Measurements from ENCODE around the gene ADARB2.

Gene ADARB2

GRCh38 chr10:1613511-1613910 lies 123.8 kb downstream of the ADARB2 start:
- H3K9ac ChIP-seq, result no peak overlapping the region
- H3K4me3 ChIP-seq, result no peak overlapping the region
- peaks cover 35% of the 10 kb centered on the region for H3K4me1 ChIP-seq
- H3K27ac ChIP-seq, result no peak overlapping the region
- H3K4me2 ChIP-seq, result peak overlapping the region; percentile 25
- no peaks in the 10 kb centered on the region for H3K36me3 ChIP-seq
- TF ChIP-seq Cebpa-rat (IDR thresholded peaks at IDR 0.05), result no peak
- H3K9me3 ChIP-seq, result peaks cover 2% of the 10 kb centered on the region
- H3K27me3 ChIP-seq, result 0 out of 2 replicates have a peak, but pooled peaks cover 3% of the 10 kb centered on the region
- H4K20me1 ChIP-seq, result peaks cover 39% of the 10 kb centered on the region; the same call in 1 of the 2 replicates

- H3K9me3 ChIP-seq, result no peaks in the 10 kb centered on the region
- TF ChIP-seq Cebpa-rat (IDR thresholded peaks at IDR 0.05), result no peak
Measured at GRCh38 chr10:1612908-1613307, 124.4 kb downstream of the ADARB2 start.

GRCh38 chr10:1611936-1612550 lies 125.3 kb downstream of the ADARB2 start:
- TF ChIP-seq Cebpa-rat (IDR thresholded peaks at IDR 0.05), result no peak
- H3K4me3 ChIP-seq, result no peak overlapping the region
- peak overlapping the region; percentile 25; the same call in 1 of the 2 replicates for H3K4me2 ChIP-seq

More at GRCh38 chr10:1612908-1613307, 124.4 kb downstream of the ADARB2 start:
- peaks cover 42% of the 10 kb centered on the region; the same call in 1 of the 2 replicates for H4K20me1 ChIP-seq
- 0 out of 2 replicates have a peak, but pooled peaks cover 3% of the 10 kb centered on the region for H3K27me3 ChIP-seq
- H3K9ac ChIP-seq, result no peak overlapping the region
- H3K4me1 ChIP-seq, result peaks cover 40% of the 10 kb centered on the region
- H3K4me2 ChIP-seq, result peak overlapping the region; percentile 25
- no peaks in the 10 kb centered on the region for H3K36me3 ChIP-seq
- no peak overlapping the region for H3K27ac ChIP-seq
- H3K4me3 ChIP-seq, result no peak overlapping the region

GRCh38 chr10:1610986-1611770 lies 126.1 kb downstream of the ADARB2 start:
- Histone ChIP-seq H3K4me1 (peaks cover 40% of the 10 kb centered on the region), H3K27ac (no peak overlapping the region), H3K27me3 (0 out of 2 replicates have a peak, but pooled peaks cover 3% of the 10 kb centered on the region), H3K9me3 (no peaks in the 10 kb centered on the region), H3K36me3 (no peaks in the 10 kb centered on the region), H4K20me1 (peaks cover 58% of the 10 kb centered on the region; the same call in 1 of the 2 replicates), H3K9ac (no peak overlapping the region), H3K4me3 (no peak overlapping the region), H3K4me2 (no peak overlapping the region)
- TF ChIP-seq Cebpa-rat (IDR thresholded peaks at IDR 0.05), result no peak

More at GRCh38 chr10:1611936-1612550, 125.3 kb downstream of the ADARB2 start:
- peaks cover 51% of the 10 kb centered on the region; the same call in 1 of the 2 replicates for H4K20me1 ChIP-seq
- no peaks in the 10 kb centered on the region for H3K36me3 ChIP-seq
- H3K27me3 ChIP-seq, result 0 out of 2 replicates have a peak, but pooled peaks cover 3% of the 10 kb centered on the region
- H3K27ac ChIP-seq, result no peak overlapping the region
- H3K9ac ChIP-seq, result no peak overlapping the region
- no peaks in the 10 kb centered on the region for H3K9me3 ChIP-seq
- H3K4me1 ChIP-seq, result peaks cover 40% of the 10 kb centered on the region

GRCh38 chr10:1609648-1609970 lies 127.7 kb downstream of the ADARB2 start:
- H3K9me3 ChIP-seq, result no peaks in the 10 kb centered on the region
- no peak overlapping the region for H3K9ac ChIP-seq
- H3K4me1 ChIP-seq, result peaks cover 40% of the 10 kb centered on the region
- H4K20me1 ChIP-seq, result peaks cover 60% of the 10 kb centered on the region; the same call in 1 of the 2 replicates
- H3K27me3 ChIP-seq, result 0 out of 2 replicates have a peak, but pooled peaks cover 3% of the 10 kb centered on the region
- no peak overlapping the region for H3K4me3 ChIP-seq
- TF ChIP-seq Cebpa-rat (IDR thresholded peaks at IDR 0.05), result no peak
- H3K4me2 ChIP-seq, result peak overlapping the region; percentile 45
- no peak overlapping the region for H3K27ac ChIP-seq
- no peaks in the 10 kb centered on the region for H3K36me3 ChIP-seq

GRCh38 chr10:1608851-1609647 lies 128.3 kb downstream of the ADARB2 start:
- Histone ChIP-seq H3K27me3 (0 out of 2 replicates have a peak, but pooled peaks cover 3% of the 10 kb centered on the region), H3K4me1 (peaks cover 40% of the 10 kb centered on the region), H4K20me1 (peaks cover 60% of the 10 kb centered on the region; the same call in 1 of the 2 replicates), H3K36me3 (no peaks in the 10 kb centered on the region), H3K4me2 (peak overlapping the region; percentile 45), H3K27ac (no peak overlapping the region), H3K4me3 (no peak overlapping the region), H3K9ac (no peak overlapping the region), H3K9me3 (no peaks in the 10 kb centered on the region)
- TF ChIP-seq Cebpa-rat (IDR thresholded peaks at IDR 0.05), result no peak

GRCh38 chr10:1608408-1608807 lies 128.9 kb downstream of the ADARB2 start:
- Histone ChIP-seq H3K4me3 (no peak overlapping the region), H3K9me3 (no peaks in the 10 kb centered on the region), H3K9ac (no peak overlapping the region), H3K36me3 (no peaks in the 10 kb centered on the region), H3K4me2 (0 out of 2 replicates have a peak overlapping the region, but pooled peaks have one; percentile 45), H3K27me3 (0 out of 2 replicates have a peak, but pooled peaks cover 3% of the 10 kb centered on the region), H3K27ac (no peak overlapping the region), H3K4me1 (peaks cover 36% of the 10 kb centered on the region), H4K20me1 (peaks cover 60% of the 10 kb centered on the region; the same call in 1 of the 2 replicates)
- TF ChIP-seq Cebpa-rat (IDR thresholded peaks at IDR 0.05), result no peak

- H4K20me1 ChIP-seq, result peaks cover 58% of the 10 kb centered on the region; the same call in 1 of the 2 replicates
- no peak overlapping the region for H3K27ac ChIP-seq
- no peak for TF ChIP-seq Cebpa-rat (IDR thresholded peaks at IDR 0.05)
- H3K4me1 ChIP-seq, result peaks cover 27% of the 10 kb centered on the region
- no peak overlapping the region for H3K4me3 ChIP-seq
- H3K27me3 ChIP-seq, result 0 out of 2 replicates have a peak, but pooled peaks cover 3% of the 10 kb centered on the region
- H3K9ac ChIP-seq, result no peak overlapping the region
- H3K36me3 ChIP-seq, result no peaks in the 10 kb centered on the region
- no peak overlapping the region for H3K4me2 ChIP-seq
- no peaks in the 10 kb centered on the region for H3K9me3 ChIP-seq
Measured at GRCh38 chr10:1607466-1607865, 129.9 kb downstream of the ADARB2 start.

Data from BLaER1 (cell line).